ENCODE measurements around the gene TMUB1.

The TMUB1 gene

DNA sequence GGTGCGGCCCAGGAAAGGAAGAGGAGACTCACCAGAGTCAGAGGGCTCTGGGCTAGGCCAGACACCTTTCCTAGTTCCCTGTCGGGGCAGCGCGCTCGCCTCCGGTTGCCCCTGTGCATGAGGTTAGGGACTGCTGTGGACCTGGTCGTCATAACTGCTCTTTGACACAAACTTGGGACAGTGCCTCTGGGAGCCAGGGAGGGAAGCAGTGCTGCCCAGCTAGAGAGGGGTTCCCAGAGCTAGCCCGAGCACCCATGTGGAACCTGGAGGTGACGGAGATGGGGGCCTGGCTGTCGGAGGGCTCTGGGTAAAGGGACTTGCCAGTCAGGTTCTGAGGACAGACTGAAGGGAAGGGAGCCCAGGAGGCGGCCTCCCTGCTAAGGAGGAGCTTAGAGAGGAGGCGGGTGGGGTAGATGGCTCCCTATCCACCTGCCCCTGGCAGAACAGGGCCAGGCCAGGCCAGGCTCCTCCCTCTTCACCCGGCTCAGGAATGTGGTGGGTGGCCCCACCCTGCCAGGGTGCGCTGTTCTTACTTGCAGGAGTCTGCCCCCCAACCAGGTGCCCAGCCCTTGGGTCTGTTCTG lies 32.6 kb upstream of the TMUB1 start:
- Histone ChIP-seq H2BK5ac (ENCODE audit: low read length) (no peak overlapping the region), H3K27ac (ENCODE audit: low read depth, low read length) (no peak overlapping the region), H3K36me3 (ENCODE audit: control insufficient read depth, insufficient read depth, low read length) (peaks cover 3% of the 10 kb centered on the region), H3K4ac (ENCODE audit: low read depth, low read length) (no peak overlapping the region), H3K23ac (ENCODE audit: low read length) (peak overlapping the region; percentile 100), H2BK15ac (replicated peaks; ENCODE audit: low read depth) (no peak overlapping the region), H3K18ac (ENCODE audit: low read length) (no peak overlapping the region), H4K5ac (ENCODE audit: low read length) (no peak overlapping the region), H3K56ac (ENCODE audit: low read length) (peak overlapping the region; percentile 85), H3K4me1 (ENCODE audit: control insufficient read depth, low read depth, low read length) (peaks cover 11% of the 10 kb centered on the region), H3K4me2 (ENCODE audit: low read length) (peak overlapping the region; percentile 41), H2BK120ac (ENCODE audit: low read depth, low read length) (no peak overlapping the region), H3K27me3 (ENCODE audit: insufficient read depth, low read length, poor library complexity) (no peaks in the 10 kb centered on the region), H3K79me2 (ENCODE audit: control insufficient read depth, insufficient read depth, low read length) (no peaks in the 10 kb centered on the region), H2AK5ac (ENCODE audit: low read length) (no peak overlapping the region), H4K8ac (ENCODE audit: low read depth, low read length) (no peak overlapping the region), H3K9ac (ENCODE audit: low read length) (peak overlapping the region; percentile 74), H3K79me1 (ENCODE audit: low read length) (peaks cover 9% of the 10 kb centered on the region), H3K4me3 (ENCODE audit: low read length) (no peak overlapping the region)
- DNase-seq = peak; percentile 61
- no CpG with 5 or more reads among the region's 14 CpGs for WGBS (ENCODE audit: extremely low coverage, insufficient coverage, low lambda C conversion rate)

DNA sequence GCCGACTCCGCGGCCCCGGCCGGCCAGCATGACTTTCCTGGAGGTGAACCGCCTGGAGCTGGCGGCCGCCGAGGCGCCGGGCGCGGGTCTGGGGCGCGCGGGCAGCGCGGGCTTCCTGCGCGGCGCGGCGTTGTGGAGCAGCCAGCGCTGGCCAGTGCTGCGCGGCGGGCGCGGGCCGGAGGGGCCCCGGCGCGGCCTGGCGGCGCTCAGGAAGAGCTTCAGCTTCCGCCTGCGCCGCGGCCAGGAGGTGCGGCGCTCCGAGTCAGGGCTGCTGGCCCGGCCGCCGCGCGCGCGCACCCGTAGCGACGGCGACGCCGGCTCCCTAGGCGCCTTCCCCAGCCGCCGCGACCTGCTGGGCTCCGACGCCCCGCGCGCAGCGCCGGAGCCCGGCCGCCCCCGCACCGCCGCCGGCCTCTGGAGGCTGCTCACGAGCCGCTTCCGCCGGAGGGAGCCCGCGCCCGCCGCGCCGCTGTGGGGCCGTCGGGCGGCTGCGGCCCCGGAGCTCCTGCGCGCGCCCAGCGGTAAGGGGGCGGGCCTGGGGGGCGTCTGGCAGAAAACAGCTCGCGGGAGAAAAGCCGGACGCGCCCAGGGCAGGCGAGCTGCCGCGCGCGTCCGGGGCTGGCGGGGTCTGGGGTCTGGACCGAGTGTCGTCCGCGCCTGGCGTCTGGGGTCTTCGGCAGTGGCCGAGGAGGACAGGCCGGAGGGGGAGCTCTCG lies 32.0 kb upstream of the TMUB1 start:
- peaks cover 11% of the 10 kb centered on the region for H3K4me1 ChIP-seq (ENCODE audit: control insufficient read depth, low read depth, low read length)
- H3K18ac ChIP-seq (ENCODE audit: low read length) = peak overlapping the region; percentile 42
- H3K79me2 ChIP-seq (ENCODE audit: control insufficient read depth, insufficient read depth, low read length) = no peaks in the 10 kb centered on the region
- H2BK15ac ChIP-seq (replicated peaks; ENCODE audit: low read depth) = no peak overlapping the region
- H3K4me3 ChIP-seq (ENCODE audit: low read length) = peak overlapping the region; percentile 13
- no peak overlapping the region for H2BK5ac ChIP-seq (ENCODE audit: low read length)
- H3K4ac ChIP-seq (ENCODE audit: low read depth, low read length) = peak overlapping the region; percentile 22
- no peaks in the 10 kb centered on the region for H3K27me3 ChIP-seq (ENCODE audit: insufficient read depth, low read length, poor library complexity)
- peaks cover 9% of the 10 kb centered on the region for H3K79me1 ChIP-seq (ENCODE audit: low read length)
- peaks cover 2% of the 10 kb centered on the region for H3K36me3 ChIP-seq (ENCODE audit: control insufficient read depth, insufficient read depth, low read length)
- peak; percentile 48 for DNase-seq
- H3K9ac ChIP-seq (ENCODE audit: low read length) = peak overlapping the region; percentile 74
- no peak overlapping the region for H2AK5ac ChIP-seq (ENCODE audit: low read length)
- H3K27ac ChIP-seq (ENCODE audit: low read depth, low read length) = peak overlapping the region; percentile 92
- WGBS (ENCODE audit: extremely low coverage, insufficient coverage, low lambda C conversion rate) = no CpG with 5 or more reads among the region's 114 CpGs
- H4K5ac ChIP-seq (ENCODE audit: low read length) = no peak overlapping the region
- no peak overlapping the region for H4K8ac ChIP-seq (ENCODE audit: low read depth, low read length)
- peak overlapping the region; percentile 85 for H3K56ac ChIP-seq (ENCODE audit: low read length)
- H3K4me2 ChIP-seq (ENCODE audit: low read length) = peak overlapping the region; percentile 62
- no peak overlapping the region for H3K23ac ChIP-seq (ENCODE audit: low read length)
- no peak overlapping the region for H2BK120ac ChIP-seq (ENCODE audit: low read depth, low read length)

DNA sequence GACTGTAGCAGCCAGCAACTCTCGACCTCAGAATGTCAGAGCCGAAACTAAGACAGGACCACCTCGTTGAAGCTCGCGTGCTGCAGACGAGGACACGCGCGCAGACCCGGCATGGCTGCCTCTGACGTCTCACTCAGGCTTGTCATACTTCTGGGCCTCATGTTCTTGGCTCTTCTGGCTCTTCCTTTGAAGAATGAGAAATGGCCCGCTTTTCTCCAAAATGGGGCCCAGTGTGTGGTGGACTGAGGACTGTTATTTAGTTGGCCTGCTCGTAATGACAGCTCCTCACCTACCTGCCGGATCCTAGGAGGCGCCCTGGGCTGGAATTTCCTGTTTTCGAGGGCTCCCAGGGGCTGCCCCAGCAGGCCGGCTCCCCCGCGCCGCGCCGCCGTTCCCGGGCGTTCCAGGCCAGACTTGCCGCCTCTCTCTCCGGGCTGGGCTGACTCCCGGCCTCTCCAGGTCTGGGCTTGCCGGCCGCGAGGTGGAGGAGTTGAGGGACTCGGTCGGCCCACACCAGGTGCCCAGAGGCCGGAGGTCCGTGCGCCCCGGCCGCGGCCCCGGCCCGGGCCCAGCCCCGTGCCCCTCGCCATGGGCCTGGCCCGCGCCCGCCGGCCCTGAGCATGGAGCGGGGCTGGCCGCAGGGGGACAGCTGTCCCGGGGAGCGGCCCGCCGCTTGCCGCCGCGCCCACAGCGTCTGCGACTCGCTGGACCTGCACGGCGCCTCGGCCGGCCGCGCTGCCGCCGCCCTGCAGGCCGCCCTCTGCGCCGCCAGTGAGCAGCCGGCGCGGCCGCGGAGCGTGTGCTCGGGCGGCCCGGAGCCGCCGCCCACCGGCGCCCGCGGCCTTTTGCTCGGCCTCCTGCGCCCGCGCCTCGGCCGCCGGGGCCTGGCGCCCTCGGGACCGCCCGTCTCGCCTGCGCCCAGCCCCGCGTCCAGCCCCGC lies 31.1 kb upstream of the TMUB1 start:
- Histone ChIP-seq H3K23ac (ENCODE audit: low read length) (peak overlapping the region; percentile 100), H2BK15ac (replicated peaks; ENCODE audit: low read depth) (no peak overlapping the region), H3K56ac (ENCODE audit: low read length) (peak overlapping the region; percentile 85), H3K36me3 (ENCODE audit: control insufficient read depth, insufficient read depth, low read length) (peaks cover 2% of the 10 kb centered on the region), H3K4me1 (ENCODE audit: control insufficient read depth, low read depth, low read length) (peaks cover 11% of the 10 kb centered on the region), H3K79me1 (ENCODE audit: low read length) (peaks cover 10% of the 10 kb centered on the region), H2BK5ac (ENCODE audit: low read length) (no peak overlapping the region), H3K9ac (ENCODE audit: low read length) (peak overlapping the region; percentile 74), H3K4ac (ENCODE audit: low read depth, low read length) (peak overlapping the region; percentile 22), H3K18ac (ENCODE audit: low read length) (peak overlapping the region; percentile 42), H2AK5ac (ENCODE audit: low read length) (no peak overlapping the region), H3K27ac (ENCODE audit: low read depth, low read length) (peak overlapping the region; percentile 92), H2BK120ac (ENCODE audit: low read depth, low read length) (no peak overlapping the region), H3K4me3 (ENCODE audit: low read length) (no peak overlapping the region), H3K79me2 (ENCODE audit: control insufficient read depth, insufficient read depth, low read length) (no peaks in the 10 kb centered on the region), H3K27me3 (ENCODE audit: insufficient read depth, low read length, poor library complexity) (no peaks in the 10 kb centered on the region), H3K4me2 (ENCODE audit: low read length) (peak overlapping the region; percentile 62), H4K5ac (ENCODE audit: low read length) (no peak overlapping the region), H4K8ac (ENCODE audit: low read depth, low read length) (no peak overlapping the region)
- peak; percentile 76 for DNase-seq
- no CpG with 5 or more reads among the region's 101 CpGs for WGBS (ENCODE audit: extremely low coverage, insufficient coverage, low lambda C conversion rate)

DNA sequence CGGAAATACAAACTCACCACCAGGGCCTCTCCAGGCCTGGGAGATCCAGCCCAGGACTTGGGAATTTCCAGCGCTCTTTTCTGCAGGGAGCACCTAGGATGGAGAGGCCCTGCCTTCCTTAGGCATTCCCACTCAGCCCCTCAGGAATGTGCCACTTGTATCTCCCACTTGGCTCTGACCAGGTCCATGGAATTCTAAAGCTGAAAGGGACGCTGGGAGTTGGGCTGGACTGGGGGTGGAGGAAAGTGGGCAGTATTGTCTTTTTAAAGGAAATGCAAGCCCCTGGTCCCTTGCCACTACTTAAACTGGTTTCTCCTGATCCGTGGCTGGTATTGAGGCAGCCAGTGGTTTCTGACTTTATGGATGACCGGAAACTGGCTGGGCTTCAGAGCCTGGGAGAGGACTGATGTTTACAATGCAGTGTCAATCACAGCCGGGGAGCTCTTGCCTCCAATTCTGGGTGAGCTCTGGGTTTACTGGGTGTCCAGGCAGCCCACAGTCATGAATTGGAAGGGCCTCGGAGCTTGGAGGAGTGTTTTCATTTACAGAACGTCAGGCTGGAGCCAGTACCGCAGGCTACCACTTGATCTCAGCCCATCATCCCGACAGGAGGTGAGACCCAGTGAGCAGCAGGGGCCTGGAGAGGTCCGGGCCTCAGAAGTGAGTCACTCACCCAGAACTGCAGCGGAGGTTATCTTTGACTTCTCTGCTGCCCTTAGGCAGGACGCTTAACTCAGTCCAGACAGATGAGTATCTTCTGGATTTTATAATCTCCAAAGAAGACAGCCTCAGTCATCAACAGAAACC lies 30.3 kb upstream of the TMUB1 start:
- Histone ChIP-seq H3K9ac (ENCODE audit: low read length) (peak overlapping the region; percentile 55), H2BK15ac (replicated peaks; ENCODE audit: low read depth) (no peak overlapping the region), H3K27me3 (ENCODE audit: insufficient read depth, low read length, poor library complexity) (no peaks in the 10 kb centered on the region), H2AK5ac (ENCODE audit: low read length) (no peak overlapping the region), H2BK5ac (ENCODE audit: low read length) (peak overlapping the region; percentile 65), H3K4me1 (ENCODE audit: control insufficient read depth, low read depth, low read length) (peaks cover 11% of the 10 kb centered on the region), H4K5ac (ENCODE audit: low read length) (no peak overlapping the region), H3K79me2 (ENCODE audit: control insufficient read depth, insufficient read depth, low read length) (no peaks in the 10 kb centered on the region), H3K4me3 (ENCODE audit: low read length) (no peak overlapping the region), H3K23ac (ENCODE audit: low read length) (no peak overlapping the region), H3K4me2 (ENCODE audit: low read length) (peak overlapping the region; percentile 62), H3K18ac (ENCODE audit: low read length) (peak overlapping the region; percentile 19), H3K56ac (ENCODE audit: low read length) (peak overlapping the region; percentile 58), H4K8ac (ENCODE audit: low read depth, low read length) (no peak overlapping the region), H3K36me3 (ENCODE audit: control insufficient read depth, insufficient read depth, low read length) (no peaks in the 10 kb centered on the region), H3K27ac (ENCODE audit: low read depth, low read length) (peak overlapping the region; percentile 92), H3K4ac (ENCODE audit: low read depth, low read length) (no peak overlapping the region), H3K79me1 (ENCODE audit: low read length) (peaks cover 10% of the 10 kb centered on the region), H2BK120ac (ENCODE audit: low read depth, low read length) (no peak overlapping the region)
- WGBS (ENCODE audit: extremely low coverage, insufficient coverage, low lambda C conversion rate) = no CpG with 5 or more reads among the region's 13 CpGs
- DNase-seq = peak; percentile 97

- H2AK5ac ChIP-seq (ENCODE audit: low read length) = no peak overlapping the region
- H2BK15ac ChIP-seq (replicated peaks; ENCODE audit: low read depth) = no peak overlapping the region
- H3K9ac ChIP-seq (ENCODE audit: low read length) = no peak overlapping the region
- no CpG with 5 or more reads among the region's 20 CpGs for WGBS (ENCODE audit: extremely low coverage, insufficient coverage, low lambda C conversion rate)
- no peak overlapping the region for H2BK5ac ChIP-seq (ENCODE audit: low read length)
- peaks cover 11% of the 10 kb centered on the region for H3K4me1 ChIP-seq (ENCODE audit: control insufficient read depth, low read depth, low read length)
- no peak overlapping the region for H3K18ac ChIP-seq (ENCODE audit: low read length)
- H3K4me3 ChIP-seq (ENCODE audit: low read length) = no peak overlapping the region
- H2BK120ac ChIP-seq (ENCODE audit: low read depth, low read length) = no peak overlapping the region
- no peak overlapping the region for H3K4me2 ChIP-seq (ENCODE audit: low read length)
- no peak overlapping the region for H3K4ac ChIP-seq (ENCODE audit: low read depth, low read length)
- peak overlapping the region; percentile 60 for H3K56ac ChIP-seq (ENCODE audit: low read length)
- DNase-seq = peak; percentile 81
- no peak overlapping the region for H4K8ac ChIP-seq (ENCODE audit: low read depth, low read length)
- H3K27ac ChIP-seq (ENCODE audit: low read depth, low read length) = no peak overlapping the region
- no peak overlapping the region for H3K23ac ChIP-seq (ENCODE audit: low read length)
- H3K27me3 ChIP-seq (ENCODE audit: insufficient read depth, low read length, poor library complexity) = no peaks in the 10 kb centered on the region
- no peaks in the 10 kb centered on the region for H3K79me2 ChIP-seq (ENCODE audit: control insufficient read depth, insufficient read depth, low read length)
- H3K36me3 ChIP-seq (ENCODE audit: control insufficient read depth, insufficient read depth, low read length) = no peaks in the 10 kb centered on the region
- no peak overlapping the region for H4K5ac ChIP-seq (ENCODE audit: low read length)
- H3K79me1 ChIP-seq (ENCODE audit: low read length) = peaks cover 5% of the 10 kb centered on the region
These were observed 27.8 kb upstream of the TMUB1 start for GRCh38 chr7:151110941-151111645.

Measured in mesendoderm (in vitro differentiated cells).